ENCODE measurements around the gene RNF41. TPM values are rescaled to one million over a fixed set of nuclear protein-coding genes. Genes with fewer than 3 reads are reported as not detected.
A peak's percentile ranks its signal among the peaks of the same experiment; 100 is the strongest.

RNF41 gene
- total RNA-seq, 1 experiment from 2014 or later: 57.4 TPM

DNA sequence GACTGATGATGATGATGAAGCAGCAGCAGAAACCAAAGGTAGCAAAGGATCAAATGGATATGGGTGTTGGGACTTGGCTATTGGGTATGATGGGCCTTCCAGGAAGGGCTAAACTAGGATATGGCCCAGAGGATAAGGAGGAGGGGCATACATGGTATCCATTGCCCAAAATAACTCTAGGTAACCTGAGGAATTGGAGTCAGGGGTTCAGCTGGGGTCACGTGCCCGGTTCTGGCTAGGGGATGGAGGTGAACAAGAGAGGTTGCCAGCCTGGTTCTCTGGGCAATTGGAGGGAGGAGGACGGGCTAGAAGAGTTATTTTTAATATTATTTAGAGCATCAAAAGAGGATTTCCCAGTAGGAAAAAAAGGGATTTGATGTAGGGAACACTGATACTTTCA, 39.2 kb upstream of the RNF41 start:
- CTCF ChIA-PET: interaction anchor here (0.6 to 1.9 kb wide), 4 partner anchors 30 to 99 kb away, joined by 3 to 5 read pairs (median 4); partner anchors contain the start of genes RNF41, SMARCC2 and STAT2
- POLR2A ChIA-PET: no interaction called here

DNA sequence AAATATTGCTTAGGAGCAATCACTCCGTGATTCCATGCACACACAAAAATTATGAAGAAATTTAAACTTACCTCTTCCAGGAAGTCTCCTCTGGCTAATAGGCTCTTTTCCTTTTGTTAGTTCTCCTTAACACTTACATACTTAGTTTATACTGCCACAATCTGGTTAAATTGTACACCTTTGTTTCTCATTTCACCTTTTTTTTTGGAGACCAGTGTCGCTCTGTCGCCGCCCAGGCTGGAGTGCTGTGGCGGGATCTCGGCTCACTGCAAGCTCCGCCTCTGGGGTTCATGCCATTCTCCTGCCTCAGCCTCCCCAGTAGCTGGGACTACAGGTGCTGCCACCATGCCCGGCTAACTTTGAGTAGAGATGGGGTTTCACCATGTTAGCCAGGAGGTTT, 38.7 kb upstream of the RNF41 start:
- peaks cover 18% of the 10 kb centered on the region for H3K4me1 Mint-ChIP-seq
- no peak for TF ChIP-seq JUN (CRISPR knock-in tag; IDR thresholded peaks at IDR 0.05)
- TF ChIP-seq, protein P1, sequence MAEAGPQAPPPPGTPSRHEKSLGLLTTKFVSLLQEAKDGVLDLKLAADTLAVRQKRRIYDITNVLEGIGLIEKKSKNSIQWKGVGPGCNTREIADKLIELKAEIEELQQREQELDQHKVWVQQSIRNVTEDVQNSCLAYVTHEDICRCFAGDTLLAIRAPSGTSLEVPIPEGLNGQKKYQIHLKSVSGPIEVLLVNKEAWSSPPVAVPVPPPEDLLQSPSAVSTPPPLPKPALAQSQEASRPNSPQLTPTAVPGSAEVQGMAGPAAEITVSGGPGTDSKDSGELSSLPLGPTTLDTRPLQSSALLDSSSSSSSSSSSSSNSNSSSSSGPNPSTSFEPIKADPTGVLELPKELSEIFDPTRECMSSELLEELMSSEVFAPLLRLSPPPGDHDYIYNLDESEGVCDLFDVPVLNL (CRISPR knock-in tag; IDR thresholded peaks at IDR 0.05; ENCODE audit: borderline replicate concordance, low read depth): no peak
- no peak for TF ChIP-seq PRRX2 (CRISPR knock-in tag; IDR thresholded peaks at IDR 0.05)
- no peaks in the 10 kb centered on the region for H3K9me3 Mint-ChIP-seq
- CTCF ChIA-PET: interaction anchor here (0.6 to 1.9 kb wide), 4 partner anchors 29 to 100 kb away, joined by 3 to 5 read pairs (median 4); partner anchors contain the start of genes RNF41, SMARCC2 and STAT2
- no peak overlapping the region for H3K4me3 Mint-ChIP-seq
- H3K27me3 Mint-ChIP-seq (ENCODE audit: low read depth): 0 out of 2 replicates have a peak, but pooled peaks cover 4% of the 10 kb centered on the region
- ATAC-seq (no peak), DNase-seq (ENCODE audit: low spot score) (no peak)
- no peak overlapping the region; the same call in 1 of the 2 replicates for H3K27ac Mint-ChIP-seq
- POLR2A ChIA-PET: interaction anchor here (1.4 kb wide), 1 partner anchor 38 kb away, joined by 3 read pairs; no protein-coding TSS in a partner anchor
- peaks cover 9% of the 10 kb centered on the region for H3K36me3 Mint-ChIP-seq

More for the DNA sequence above, 39.2 kb upstream of the RNF41 start:
- TF ChIP-seq ZNF416 (CRISPR knock-in tag; IDR thresholded peaks at IDR 0.05) (no peak), NFYB (CRISPR knock-in tag; conservative IDR thresholded peaks at IDR 0.05; ENCODE audit: low read depth) (no peak), ZNF396 (CRISPR knock-in tag; IDR thresholded peaks at IDR 0.05; ENCODE audit: borderline replicate concordance) (no peak)
- TF ChIP-seq, protein P2, sequence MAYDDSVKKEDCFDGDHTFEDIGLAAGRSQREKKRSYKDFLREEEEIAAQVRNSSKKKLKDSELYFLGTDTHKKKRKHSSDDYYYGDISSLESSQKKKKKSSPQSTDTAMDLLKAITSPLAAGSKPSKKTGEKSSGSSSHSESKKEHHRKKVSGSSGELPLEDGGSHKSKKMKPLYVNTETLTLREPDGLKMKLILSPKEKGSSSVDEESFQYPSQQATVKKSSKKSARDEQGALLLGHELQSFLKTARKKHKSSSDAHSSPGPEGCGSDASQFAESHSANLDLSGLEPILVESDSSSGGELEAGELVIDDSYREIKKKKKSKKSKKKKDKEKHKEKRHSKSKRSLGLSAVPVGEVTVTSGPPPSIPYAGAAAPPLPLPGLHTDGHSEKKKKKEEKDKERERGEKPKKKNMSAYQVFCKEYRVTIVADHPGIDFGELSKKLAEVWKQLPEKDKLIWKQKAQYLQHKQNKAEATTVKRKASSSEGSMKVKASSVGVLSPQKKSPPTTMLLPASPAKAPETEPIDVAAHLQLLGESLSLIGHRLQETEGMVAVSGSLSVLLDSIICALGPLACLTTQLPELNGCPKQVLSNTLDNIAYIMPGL (CRISPR knock-in tag; IDR thresholded peaks at IDR 0.05): no peak
- TF ChIP-seq, protein P1 (CRISPR knock-in tag; IDR thresholded peaks at IDR 0.05; ENCODE audit: borderline replicate concordance, low read depth): no peak
- ATAC-seq (no peak), DNase-seq (ENCODE audit: low spot score) (no peak)
- H3K27ac Mint-ChIP-seq: no peak overlapping the region
- peaks cover 21% of the 10 kb centered on the region for H3K4me1 Mint-ChIP-seq
- no peaks in the 10 kb centered on the region for H3K9me3 Mint-ChIP-seq
- no peak overlapping the region for H3K4me3 Mint-ChIP-seq
- peaks cover 4% of the 10 kb centered on the region for H3K36me3 Mint-ChIP-seq
- H3K27me3 Mint-ChIP-seq (ENCODE audit: low read depth): 0 out of 2 replicates have a peak, but pooled peaks cover 4% of the 10 kb centered on the region

DNA sequence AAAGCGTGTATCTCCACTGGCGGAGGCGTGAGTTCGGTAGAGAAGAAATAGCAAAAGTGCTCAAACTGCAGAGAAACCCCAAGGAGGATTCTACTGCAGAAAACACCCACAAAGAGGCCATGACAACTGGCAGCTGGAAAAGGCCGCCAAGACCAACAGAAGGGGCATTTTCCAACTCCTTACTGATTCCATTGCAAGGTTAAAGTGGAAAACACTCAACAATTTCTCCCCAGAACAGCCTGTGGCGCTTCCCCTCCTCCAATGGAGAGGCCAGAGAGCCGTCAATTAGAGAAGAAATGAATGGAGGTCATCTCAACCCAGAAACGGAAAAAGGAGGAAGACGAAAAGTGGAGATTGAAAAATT, 37.1 kb upstream of the RNF41 start:
- peak overlapping the region; percentile 90 for H3K27ac Mint-ChIP-seq
- POLR2A ChIA-PET: interaction anchor here (0.6 to 2.9 kb wide), 5 partner anchors 8 to 134 kb away, joined by 3 to 16 read pairs (median 3); partner anchors contain the start of genes COQ10A and RNF41
- no peak for ATAC-seq
- TF ChIP-seq FOXP1 (CRISPR knock-in tag; IDR thresholded peaks at IDR 0.05; ENCODE audit: borderline replicate concordance): no peak
- TF ChIP-seq, protein P3, sequence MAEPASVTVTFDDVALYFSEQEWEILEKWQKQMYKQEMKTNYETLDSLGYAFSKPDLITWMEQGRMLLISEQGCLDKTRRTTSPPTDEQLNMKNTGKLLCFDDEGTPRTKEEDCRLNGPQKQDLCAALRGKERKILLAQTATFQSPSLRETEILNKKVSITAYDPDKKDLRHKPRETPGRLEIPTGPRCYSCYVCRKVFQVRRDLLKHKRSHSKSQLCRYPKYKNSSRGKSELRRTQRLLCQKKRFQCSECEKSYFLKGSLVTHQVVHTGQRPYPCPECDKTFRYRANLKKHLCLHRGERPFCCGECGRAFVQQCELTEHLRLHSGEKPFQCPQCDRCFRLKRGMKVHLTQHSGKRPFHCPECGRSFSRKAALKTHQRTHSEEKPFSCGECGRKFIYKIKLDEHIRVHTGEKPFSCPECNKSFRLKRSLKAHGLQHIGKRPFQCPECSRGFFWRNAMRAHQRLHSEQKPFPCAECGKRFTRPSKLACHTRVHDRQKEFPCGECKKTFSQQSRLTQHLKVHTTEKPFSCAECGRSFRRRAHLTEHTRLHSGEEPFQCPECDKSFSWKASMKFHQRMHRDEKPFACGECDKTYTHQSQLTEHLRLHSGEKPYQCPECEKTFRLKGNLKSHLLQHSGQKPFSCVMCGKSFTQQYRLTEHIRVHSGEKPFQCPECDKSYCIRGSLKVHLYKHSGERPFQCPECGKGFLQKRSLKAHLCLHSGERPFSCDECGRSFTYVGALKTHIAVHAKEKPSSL (CRISPR knock-in tag; conservative IDR thresholded peaks at IDR 0.05): no peak
- TF ChIP-seq MXD4 (CRISPR knock-in tag; IDR thresholded peaks at IDR 0.05; ENCODE audit: borderline replicate concordance): no peak
- TF ChIP-seq, protein P4, sequence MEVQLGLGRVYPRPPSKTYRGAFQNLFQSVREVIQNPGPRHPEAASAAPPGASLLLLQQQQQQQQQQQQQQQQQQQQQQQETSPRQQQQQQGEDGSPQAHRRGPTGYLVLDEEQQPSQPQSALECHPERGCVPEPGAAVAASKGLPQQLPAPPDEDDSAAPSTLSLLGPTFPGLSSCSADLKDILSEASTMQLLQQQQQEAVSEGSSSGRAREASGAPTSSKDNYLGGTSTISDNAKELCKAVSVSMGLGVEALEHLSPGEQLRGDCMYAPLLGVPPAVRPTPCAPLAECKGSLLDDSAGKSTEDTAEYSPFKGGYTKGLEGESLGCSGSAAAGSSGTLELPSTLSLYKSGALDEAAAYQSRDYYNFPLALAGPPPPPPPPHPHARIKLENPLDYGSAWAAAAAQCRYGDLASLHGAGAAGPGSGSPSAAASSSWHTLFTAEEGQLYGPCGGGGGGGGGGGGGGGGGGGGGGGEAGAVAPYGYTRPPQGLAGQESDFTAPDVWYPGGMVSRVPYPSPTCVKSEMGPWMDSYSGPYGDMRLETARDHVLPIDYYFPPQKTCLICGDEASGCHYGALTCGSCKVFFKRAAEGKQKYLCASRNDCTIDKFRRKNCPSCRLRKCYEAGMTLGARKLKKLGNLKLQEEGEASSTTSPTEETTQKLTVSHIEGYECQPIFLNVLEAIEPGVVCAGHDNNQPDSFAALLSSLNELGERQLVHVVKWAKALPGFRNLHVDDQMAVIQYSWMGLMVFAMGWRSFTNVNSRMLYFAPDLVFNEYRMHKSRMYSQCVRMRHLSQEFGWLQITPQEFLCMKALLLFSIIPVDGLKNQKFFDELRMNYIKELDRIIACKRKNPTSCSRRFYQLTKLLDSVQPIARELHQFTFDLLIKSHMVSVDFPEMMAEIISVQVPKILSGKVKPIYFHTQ (CRISPR knock-in tag; IDR thresholded peaks at IDR 0.05): no peak
- TF ChIP-seq SP1 (CRISPR knock-in tag; conservative IDR thresholded peaks at IDR 0.05): no peak
- no peak for TF ChIP-seq GRHL2 (CRISPR knock-in tag; IDR thresholded peaks at IDR 0.05; ENCODE audit: insufficient replicate concordance, severe bottlenecking)
- TF ChIP-seq, protein P5, sequence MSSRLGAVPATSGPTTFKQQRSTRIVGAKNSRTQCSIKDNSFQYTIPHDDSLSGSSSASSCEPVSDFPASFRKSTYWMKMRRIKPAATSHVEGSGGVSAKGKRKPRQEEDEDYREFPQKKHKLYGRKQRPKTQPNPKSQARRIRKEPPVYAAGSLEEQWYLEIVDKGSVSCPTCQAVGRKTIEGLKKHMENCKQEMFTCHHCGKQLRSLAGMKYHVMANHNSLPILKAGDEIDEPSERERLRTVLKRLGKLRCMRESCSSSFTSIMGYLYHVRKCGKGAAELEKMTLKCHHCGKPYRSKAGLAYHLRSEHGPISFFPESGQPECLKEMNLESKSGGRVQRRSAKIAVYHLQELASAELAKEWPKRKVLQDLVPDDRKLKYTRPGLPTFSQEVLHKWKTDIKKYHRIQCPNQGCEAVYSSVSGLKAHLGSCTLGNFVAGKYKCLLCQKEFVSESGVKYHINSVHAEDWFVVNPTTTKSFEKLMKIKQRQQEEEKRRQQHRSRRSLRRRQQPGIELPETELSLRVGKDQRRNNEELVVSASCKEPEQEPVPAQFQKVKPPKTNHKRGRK (CRISPR knock-in tag; IDR thresholded peaks at IDR 0.05; ENCODE audit: borderline replicate concordance): no peak
- TF ChIP-seq ZBTB21 (CRISPR knock-in tag; IDR thresholded peaks at IDR 0.05; ENCODE audit: borderline replicate concordance): no peak
- TF ChIP-seq, protein P6, sequence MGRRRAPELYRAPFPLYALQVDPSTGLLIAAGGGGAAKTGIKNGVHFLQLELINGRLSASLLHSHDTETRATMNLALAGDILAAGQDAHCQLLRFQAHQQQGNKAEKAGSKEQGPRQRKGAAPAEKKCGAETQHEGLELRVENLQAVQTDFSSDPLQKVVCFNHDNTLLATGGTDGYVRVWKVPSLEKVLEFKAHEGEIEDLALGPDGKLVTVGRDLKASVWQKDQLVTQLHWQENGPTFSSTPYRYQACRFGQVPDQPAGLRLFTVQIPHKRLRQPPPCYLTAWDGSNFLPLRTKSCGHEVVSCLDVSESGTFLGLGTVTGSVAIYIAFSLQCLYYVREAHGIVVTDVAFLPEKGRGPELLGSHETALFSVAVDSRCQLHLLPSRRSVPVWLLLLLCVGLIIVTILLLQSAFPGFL (CRISPR knock-in tag; IDR thresholded peaks at IDR 0.05; ENCODE audit: borderline replicate concordance): no peak
- TF ChIP-seq, protein P7, sequence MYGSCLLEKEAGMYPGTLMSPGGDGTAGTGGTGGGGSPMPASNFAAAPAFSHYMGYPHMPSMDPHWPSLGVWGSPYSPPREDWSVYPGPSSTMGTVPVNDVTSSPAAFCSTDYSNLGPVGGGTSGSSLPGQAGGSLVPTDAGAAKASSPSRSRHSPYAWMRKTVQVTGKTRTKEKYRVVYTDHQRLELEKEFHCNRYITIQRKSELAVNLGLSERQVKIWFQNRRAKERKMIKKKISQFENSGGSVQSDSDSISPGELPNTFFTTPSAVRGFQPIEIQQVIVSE (CRISPR knock-in tag; IDR thresholded peaks at IDR 0.05; ENCODE audit: borderline replicate concordance): no peak

More for the DNA sequence above, 37.1 kb upstream of the RNF41 start:
- Mint-ChIP-seq H3K27me3 (ENCODE audit: low read depth) (0 out of 2 replicates have a peak, but pooled peaks cover 4% of the 10 kb centered on the region), H3K4me1 (peaks cover 18% of the 10 kb centered on the region), H3K4me3 (peak overlapping the region; percentile 83), H3K9me3 (no peaks in the 10 kb centered on the region), H3K36me3 (peaks cover 23% of the 10 kb centered on the region)
- CTCF ChIA-PET: interaction anchor here (0.5 to 4.9 kb wide), 35 partner anchors 9 to 375 kb away, joined by 3 to 66 read pairs (median 4); partner anchors contain the start of genes COQ10A, ESYT1, GLS2 and IL23A
- DNase-seq (ENCODE audit: low spot score): no peak

All from WTC11 (cell line).